GM19452 (cell line): ENCODE data around the gene C2CD2.

ENCODE experiments used
- ATAC-seq: cut with Tn5 transposase; IDR thresholded peaks from one replicate; pipeline ENCODE4 v1.9.1; 2021; ENCODE audit not compliant: unreplicated experiment

Gene C2CD2

GRCh38 chr21:41848958-41849580, 104.7 kb downstream of the C2CD2 start:
- no peak for ATAC-seq

DNA sequence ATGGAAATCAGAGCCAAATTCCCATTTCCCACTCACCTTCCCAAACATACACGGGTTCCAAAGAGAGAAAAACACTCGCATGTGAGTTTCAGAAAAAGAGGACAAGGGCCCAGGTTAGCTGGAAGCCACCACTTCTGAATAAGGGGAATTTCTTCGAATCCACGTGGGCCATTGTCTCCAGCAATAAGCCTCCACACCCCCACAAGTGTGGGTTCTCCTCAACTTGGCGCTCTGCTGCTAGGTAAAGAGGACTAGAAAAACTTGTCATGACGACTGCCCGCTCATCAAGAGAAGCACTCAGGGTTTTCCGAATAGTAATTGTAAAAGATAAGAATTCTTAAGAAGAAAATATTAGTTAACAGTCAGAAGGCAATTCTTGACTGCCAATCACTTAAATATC, 105.3 kb downstream of the C2CD2 start:
- ATAC-seq: no peak

DNA sequence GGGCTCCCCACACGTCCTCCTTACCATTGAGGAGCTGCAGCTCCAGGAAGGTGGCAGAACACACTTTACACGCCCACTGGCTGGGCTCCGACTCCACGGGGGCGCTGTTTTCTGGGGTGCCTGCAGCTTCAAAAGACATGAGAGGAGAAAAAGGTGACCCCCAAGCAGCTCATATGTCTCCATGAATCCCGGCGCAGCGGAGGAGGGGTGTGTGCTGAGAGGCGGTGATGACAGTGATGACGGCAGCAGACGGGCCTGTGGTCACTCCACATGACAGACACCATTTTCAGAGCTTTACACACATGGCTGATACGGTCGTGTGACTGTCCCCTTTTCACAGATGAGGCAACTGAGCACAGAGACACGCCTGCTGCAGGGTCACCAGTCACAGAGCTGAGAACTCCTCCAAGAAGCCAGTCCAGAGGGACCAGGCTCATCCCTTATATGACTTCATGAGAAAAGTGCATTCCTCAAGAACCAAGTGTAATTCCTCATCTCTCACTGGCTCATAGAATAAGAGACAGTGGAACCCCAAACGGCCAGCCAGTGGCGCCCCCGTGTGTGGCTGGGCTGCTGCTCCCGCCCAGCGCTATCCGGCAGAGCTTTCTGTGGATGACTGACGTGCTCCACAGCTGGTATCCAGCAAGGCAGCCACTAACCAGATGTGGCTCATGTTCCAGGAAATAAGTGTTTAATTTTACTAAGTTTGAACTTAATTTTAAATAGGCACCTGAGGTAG, 106.6 kb downstream of the C2CD2 start:
- ATAC-seq: no peak

DNA sequence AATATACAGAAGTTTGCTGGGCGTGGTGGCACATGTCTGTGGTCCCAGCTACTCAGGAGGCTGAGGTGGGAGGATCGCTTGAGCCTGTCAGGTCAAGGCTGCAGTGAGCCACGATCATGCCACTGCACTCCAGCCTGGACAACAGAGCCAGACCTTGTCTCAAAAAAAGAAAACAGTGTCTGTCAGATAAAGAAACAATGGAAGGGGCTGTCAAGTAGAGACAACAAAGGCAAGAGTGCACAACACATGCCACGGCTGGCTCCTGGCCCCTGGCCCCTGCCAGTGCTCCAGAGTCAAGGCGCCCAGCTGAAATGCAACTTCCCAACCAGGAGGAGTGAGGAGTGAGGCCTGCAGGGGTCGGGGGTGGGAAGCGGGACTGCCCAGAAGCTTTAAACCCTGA, 107.3 kb downstream of the C2CD2 start:
- ATAC-seq: no peak

DNA sequence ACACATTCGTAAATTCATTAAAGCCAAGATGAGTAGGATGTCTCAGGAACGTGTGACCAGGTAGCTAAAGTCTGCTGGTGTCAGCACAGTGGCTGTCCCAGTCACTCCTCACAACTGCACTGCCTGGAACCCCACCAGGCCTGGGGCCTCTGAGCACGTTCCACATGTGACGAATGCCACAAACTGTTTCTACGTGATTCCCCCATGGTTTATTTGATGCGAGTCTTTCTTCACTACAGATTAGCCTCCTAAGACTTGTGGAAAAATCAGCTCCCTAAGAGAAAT, 107.8 kb downstream of the C2CD2 start:
- no peak for ATAC-seq

GRCh38 chr21:41845310-41846032, 108.3 kb downstream of the C2CD2 start:
- ATAC-seq: no peak

- no peak for ATAC-seq
Observed at GRCh38 chr21:41843584-41843983, 110.2 kb downstream of the C2CD2 start.

DNA sequence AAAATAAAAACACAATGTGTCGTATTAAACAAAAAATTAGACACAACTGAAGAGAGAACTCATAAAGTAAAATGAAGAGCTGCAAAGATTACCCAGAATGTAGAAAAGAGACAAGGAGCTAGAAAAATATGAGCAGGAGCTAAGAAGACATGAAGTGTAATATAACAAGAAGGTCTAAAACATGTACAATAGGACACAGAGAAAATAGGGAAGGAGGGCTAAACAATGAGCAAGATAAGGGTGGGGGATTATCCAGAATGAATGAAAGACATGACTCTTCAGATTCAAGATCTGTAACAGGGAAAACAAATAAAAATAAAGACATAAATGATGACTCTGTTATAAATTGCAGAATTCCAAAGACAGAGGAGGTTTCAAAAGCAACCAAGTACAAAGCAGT, 112.9 kb downstream of the C2CD2 start:
- no peak for ATAC-seq

DNA sequence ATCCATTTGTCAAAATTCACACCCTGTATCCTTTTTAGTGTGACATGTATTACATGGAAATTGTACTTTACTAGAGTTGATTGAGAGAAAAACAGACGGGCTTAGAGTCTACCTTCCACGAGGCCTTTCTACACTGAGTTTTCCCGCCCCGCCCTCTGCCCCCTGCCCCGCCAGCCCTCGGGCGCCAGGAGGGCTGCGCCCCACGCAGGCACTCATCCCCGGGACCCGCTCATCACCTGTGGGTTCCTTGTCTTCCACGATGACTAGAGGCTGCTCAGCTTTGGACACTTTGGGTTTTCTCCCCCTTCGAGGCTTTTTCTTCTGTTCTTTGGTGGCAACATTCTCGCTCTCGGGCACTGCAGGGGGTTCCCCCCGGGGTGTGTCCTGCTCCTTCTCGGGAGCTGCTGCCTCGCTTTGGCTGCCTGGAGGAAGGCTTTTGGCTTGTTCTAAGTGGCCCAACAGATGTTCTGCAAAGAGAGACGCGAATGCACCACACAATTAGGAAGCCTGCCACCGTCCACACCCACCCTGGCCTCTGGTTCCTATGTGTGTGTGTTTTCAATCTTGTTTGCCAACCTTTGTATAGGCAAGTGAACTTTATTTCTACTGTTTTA, 114.3 kb downstream of the C2CD2 start:
- ATAC-seq: no peak

- ATAC-seq: no peak
Observed at GRCh38 chr21:41837756-41838297, 116.0 kb downstream of the C2CD2 start.

- no peak for ATAC-seq
Observed at GRCh38 chr21:41836166-41837015, 117.4 kb downstream of the C2CD2 start.

- ATAC-seq: no peak
Observed at GRCh38 chr21:41835711-41836154, 118.1 kb downstream of the C2CD2 start.
